MG63 (cell line): Measurements from ENCODE around the gene PTPRG. TPM values are rescaled to one million over a fixed set of nuclear protein-coding genes. Genes with fewer than 3 reads are reported as not detected.
"Not testable (repeated sequence)": the region's sequence is repeated elsewhere in the genome, so short reads cannot be mapped to it uniquely, and the experiment has no call there.

ENCODE experiments used
- DNase-seq: peaks from one replicate; pipeline ENCODE4 v3.0.0-alpha.2; 2020
- H3K27me3 ChIP-seq: fragments of 250-450 bp; sonication (Bioruptor Pico); 2 replicates; pipeline ENCODE4 v1.5.1; 2020; ENCODE audit warnings: mild to moderate bottlenecking, moderate library complexity
- H3K36me3 ChIP-seq: fragments of 250-450 bp; sonication (Bioruptor Pico); 2 replicates; pipeline ENCODE4 v1.5.1; 2020; ENCODE audit warnings: mild to moderate bottlenecking, moderate library complexity
- H3K4me3 ChIP-seq: fragments of 250-450 bp; sonication (Bioruptor Pico); 2 replicates; pipeline ENCODE4 v1.5.1; 2020; ENCODE audit warnings: mild to moderate bottlenecking, moderate library complexity
- H3K9me3 ChIP-seq: fragments of 250-450 bp; sonication (Bioruptor Pico); 2 replicates; pipeline ENCODE4 v1.5.1; 2020; ENCODE audit warnings: mild to moderate bottlenecking, moderate library complexity
- total RNA-seq: library from RNA; depleted of rRNA; stranded (reverse); fragments of >200 nt; shearing (Covaris generic); gene quantifications from 2 replicates; pipeline ENCODE4 v1.2.3, GENCODE V29; 2014; ENCODE audit warnings: low replicate concordance

Gene PTPRG
- total RNA-seq, 1 experiment from 2014 or later = 3.1 TPM

- H3K9me3 ChIP-seq = no peaks in the 10 kb centered on the region
- DNase-seq = no peak
- no peak overlapping the region for H3K4me3 ChIP-seq
- H3K36me3 ChIP-seq = no peaks in the 10 kb centered on the region
- H3K27me3 ChIP-seq = no peaks in the 10 kb centered on the region
Measured at GRCh38 chr3:61812517-61812916, 251.1 kb downstream of the PTPRG start.

- DNase-seq = no peak
- Histone ChIP-seq H3K36me3 (no peaks in the 10 kb centered on the region), H3K9me3 (no peaks in the 10 kb centered on the region), H3K4me3 (no peak overlapping the region), H3K27me3 (no peaks in the 10 kb centered on the region)
Measured at GRCh38 chr3:61813636-61814035, 252.3 kb downstream of the PTPRG start.

DNA sequence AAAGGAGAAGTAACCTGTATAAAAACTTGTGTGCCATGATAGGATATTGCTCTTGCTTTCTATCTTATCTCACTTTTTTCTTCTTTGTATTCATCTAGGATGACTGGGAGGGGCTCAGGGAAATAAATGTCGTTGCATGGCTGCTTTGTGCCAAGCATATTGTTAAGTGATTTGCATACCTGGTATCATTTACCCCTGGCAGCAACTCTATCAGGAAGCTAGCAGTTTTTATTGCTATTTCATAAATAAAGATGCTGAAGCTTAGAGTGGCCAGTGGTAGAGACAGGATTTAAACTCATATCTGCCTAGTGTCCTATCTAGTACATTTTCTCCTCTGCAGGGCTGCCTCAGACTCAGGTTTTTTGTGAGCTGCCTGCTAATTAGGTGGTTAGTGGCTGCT lies 253.3 kb downstream of the PTPRG start:
- no peaks in the 10 kb centered on the region for H3K27me3 ChIP-seq
- no peak for DNase-seq
- H3K36me3 ChIP-seq = no peaks in the 10 kb centered on the region
- no peaks in the 10 kb centered on the region for H3K9me3 ChIP-seq
- no peak overlapping the region for H3K4me3 ChIP-seq

- H3K27me3 ChIP-seq, H3K36me3 ChIP-seq, H3K4me3 ChIP-seq, DNase-seq, H3K9me3 ChIP-seq: not testable (repeated sequence)
Measured at GRCh38 chr3:61816304-61816703, 254.9 kb downstream of the PTPRG start.

GRCh38 chr3:61819861-61820260 lies 258.5 kb downstream of the PTPRG start:
- no peak for DNase-seq
- Histone ChIP-seq H3K36me3 (no peaks in the 10 kb centered on the region), H3K4me3 (no peak overlapping the region), H3K9me3 (no peaks in the 10 kb centered on the region), H3K27me3 (no peaks in the 10 kb centered on the region)

GRCh38 chr3:61820306-61820992 lies 259.1 kb downstream of the PTPRG start:
- no peaks in the 10 kb centered on the region for H3K36me3 ChIP-seq
- no peaks in the 10 kb centered on the region for H3K9me3 ChIP-seq
- no peak overlapping the region for H3K4me3 ChIP-seq
- DNase-seq = no peak
- no peaks in the 10 kb centered on the region for H3K27me3 ChIP-seq

- Histone ChIP-seq H3K4me3 (no peak overlapping the region), H3K36me3 (no peaks in the 10 kb centered on the region), H3K9me3 (no peaks in the 10 kb centered on the region), H3K27me3 (no peaks in the 10 kb centered on the region)
- DNase-seq = no peak
Measured at GRCh38 chr3:61821823-61822251, 260.5 kb downstream of the PTPRG start.

DNA sequence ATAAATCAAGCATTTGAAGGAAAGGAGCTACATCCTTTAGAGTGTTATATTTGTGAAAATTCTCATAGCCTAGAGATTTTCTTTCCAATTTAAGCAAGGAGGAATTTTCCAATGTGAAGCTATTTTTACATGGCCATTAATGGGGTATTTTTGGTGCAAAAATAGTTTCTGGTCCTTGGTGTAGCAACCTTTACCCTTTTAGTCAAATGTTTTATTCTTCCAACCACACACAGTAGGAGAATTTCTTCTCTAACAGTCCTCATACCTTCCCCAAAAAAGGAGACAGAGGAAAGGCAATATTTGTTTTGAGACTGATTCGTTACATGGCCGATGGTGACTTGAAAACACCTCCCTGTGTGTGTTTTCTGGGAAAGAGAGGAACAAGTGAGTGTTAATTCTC lies 261.2 kb downstream of the PTPRG start:
- Histone ChIP-seq H3K27me3 (no peaks in the 10 kb centered on the region), H3K36me3 (no peaks in the 10 kb centered on the region), H3K9me3 (no peaks in the 10 kb centered on the region), H3K4me3 (no peak overlapping the region)
- DNase-seq = no peak

- H3K4me3 ChIP-seq = no peak overlapping the region
- H3K36me3 ChIP-seq = no peaks in the 10 kb centered on the region
- no peaks in the 10 kb centered on the region for H3K27me3 ChIP-seq
- DNase-seq = no peak
- no peaks in the 10 kb centered on the region for H3K9me3 ChIP-seq
Measured at GRCh38 chr3:61824553-61825135, 263.3 kb downstream of the PTPRG start.

- DNase-seq = no peak
- Histone ChIP-seq H3K27me3 (no peaks in the 10 kb centered on the region), H3K9me3 (no peaks in the 10 kb centered on the region), H3K36me3 (no peaks in the 10 kb centered on the region), H3K4me3 (no peak overlapping the region)
Measured at GRCh38 chr3:61826161-61826560, 264.8 kb downstream of the PTPRG start.

DNA sequence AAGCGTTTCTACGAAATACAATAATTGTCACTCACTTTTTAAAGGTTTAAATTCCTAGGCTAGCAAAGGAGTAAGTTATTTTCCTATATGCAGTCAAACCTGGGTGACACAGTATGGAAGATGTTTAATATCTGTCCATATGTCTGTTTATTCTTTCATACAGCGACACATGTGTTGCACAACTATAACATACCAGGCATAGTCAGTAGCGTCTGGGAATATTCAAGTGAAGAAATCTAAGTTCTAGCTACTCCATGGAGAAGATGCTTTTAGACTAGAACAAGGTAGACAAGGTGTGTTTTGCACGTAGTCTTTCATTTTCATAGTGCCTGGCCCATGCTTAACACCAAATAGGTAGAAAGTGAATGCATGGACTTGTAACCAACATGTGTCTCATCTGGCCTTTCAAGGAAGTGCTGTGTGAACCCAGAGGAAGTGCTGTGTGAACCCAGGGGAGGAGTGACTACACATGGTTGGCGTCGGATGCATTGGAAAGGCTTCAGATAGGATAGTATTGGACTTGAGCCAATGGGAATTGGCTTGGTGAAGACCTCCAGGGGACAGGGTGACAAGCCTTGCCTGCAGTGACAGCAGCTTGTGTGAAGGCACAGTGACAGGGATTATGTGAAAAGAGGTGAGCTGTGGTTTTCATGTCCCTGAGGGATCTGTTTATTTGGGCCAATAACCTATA lies 267.0 kb downstream of the PTPRG start:
- no peaks in the 10 kb centered on the region for H3K9me3 ChIP-seq
- H3K27me3 ChIP-seq = no peaks in the 10 kb centered on the region
- no peaks in the 10 kb centered on the region for H3K36me3 ChIP-seq
- no peak overlapping the region for H3K4me3 ChIP-seq
- no peak for DNase-seq

DNA sequence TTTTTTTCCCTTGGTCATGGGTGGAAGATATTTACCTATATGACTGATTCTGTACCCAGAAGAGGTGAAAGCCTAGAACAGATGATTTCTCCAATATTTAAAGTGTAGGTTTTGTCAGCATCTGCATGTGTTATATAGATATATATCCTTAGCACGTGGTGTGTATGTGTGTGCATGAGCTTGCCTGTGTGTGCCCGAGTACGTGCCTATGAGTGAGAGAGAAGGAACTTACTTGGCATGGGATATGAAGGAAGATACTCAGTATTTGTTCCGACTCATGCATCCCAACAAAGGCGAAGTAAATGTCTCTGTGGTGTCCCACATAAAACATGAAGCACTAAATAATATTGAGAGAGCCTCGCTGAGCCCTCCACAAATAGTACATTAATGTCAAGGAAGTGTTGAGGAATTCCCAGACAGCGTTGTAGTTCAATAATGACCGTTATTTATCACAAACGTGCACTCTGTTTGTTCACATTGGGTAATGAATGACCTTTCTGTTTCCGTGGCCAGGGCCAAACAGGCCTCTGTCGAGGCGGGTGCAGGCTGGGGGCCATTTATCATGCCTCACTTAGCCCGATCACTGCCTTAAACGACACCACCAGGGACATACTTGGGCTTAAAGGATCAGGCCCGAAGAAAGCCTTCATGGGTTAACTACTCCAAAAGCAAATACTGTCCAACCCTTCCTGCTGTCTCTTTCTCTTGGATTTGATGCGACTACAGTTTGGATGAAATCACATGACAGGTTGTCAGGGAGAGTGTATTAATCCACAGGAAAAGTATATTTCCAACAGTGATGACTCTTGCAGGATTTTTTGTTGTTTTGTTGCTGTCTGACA lies 267.7 kb downstream of the PTPRG start:
- no peaks in the 10 kb centered on the region for H3K9me3 ChIP-seq
- no peaks in the 10 kb centered on the region for H3K36me3 ChIP-seq
- DNase-seq = no peak
- H3K27me3 ChIP-seq = no peaks in the 10 kb centered on the region
- no peak overlapping the region for H3K4me3 ChIP-seq

DNA sequence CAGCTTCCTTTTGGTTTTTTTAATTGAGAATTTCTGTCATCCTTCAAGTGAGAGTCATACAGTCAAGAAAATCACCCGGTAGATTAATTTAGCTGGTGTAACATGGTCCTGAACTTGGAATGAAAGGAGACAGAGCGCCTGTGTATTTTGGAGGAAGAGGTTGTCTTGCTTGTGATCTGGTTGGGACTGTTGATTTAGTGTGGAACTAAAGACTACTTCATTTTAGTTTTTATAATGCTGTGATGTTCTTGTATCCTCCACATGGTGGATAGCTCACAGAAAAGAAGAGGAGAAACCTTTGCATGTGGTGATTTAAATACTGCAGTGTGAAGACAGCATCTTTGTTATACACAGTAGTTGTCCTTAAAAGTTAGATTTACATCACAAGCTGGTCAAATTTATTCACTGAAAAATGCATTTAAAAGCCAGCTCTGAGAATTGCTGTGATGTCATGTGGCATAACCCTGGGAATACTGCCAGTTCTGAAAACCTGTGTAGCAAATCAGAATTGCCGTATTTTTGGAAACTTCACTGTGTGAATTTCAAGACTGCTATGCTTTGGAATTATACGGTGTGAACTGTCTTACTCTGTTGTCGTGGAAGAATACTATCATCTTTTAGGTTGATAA lies 268.5 kb downstream of the PTPRG start:
- H3K27me3 ChIP-seq = no peaks in the 10 kb centered on the region

GRCh38 chr3:61831973-61832372 lies 270.6 kb downstream of the PTPRG start:
- H3K4me3 ChIP-seq = no peak overlapping the region
- H3K36me3 ChIP-seq = no peaks in the 10 kb centered on the region
- no peak for DNase-seq
- H3K27me3 ChIP-seq = no peaks in the 10 kb centered on the region
- no peaks in the 10 kb centered on the region for H3K9me3 ChIP-seq

More for the DNA sequence above, 268.5 kb downstream of the PTPRG start:
- H3K4me3 ChIP-seq = no peak overlapping the region
- DNase-seq = no peak
- no peaks in the 10 kb centered on the region for H3K9me3 ChIP-seq
- H3K36me3 ChIP-seq = no peaks in the 10 kb centered on the region

GRCh38 chr3:61832375-61833229 lies 271.2 kb downstream of the PTPRG start:
- no peak for DNase-seq
- no peaks in the 10 kb centered on the region for H3K27me3 ChIP-seq
- H3K4me3 ChIP-seq = no peak overlapping the region
- no peaks in the 10 kb centered on the region for H3K9me3 ChIP-seq
- H3K36me3 ChIP-seq = no peaks in the 10 kb centered on the region

DNA sequence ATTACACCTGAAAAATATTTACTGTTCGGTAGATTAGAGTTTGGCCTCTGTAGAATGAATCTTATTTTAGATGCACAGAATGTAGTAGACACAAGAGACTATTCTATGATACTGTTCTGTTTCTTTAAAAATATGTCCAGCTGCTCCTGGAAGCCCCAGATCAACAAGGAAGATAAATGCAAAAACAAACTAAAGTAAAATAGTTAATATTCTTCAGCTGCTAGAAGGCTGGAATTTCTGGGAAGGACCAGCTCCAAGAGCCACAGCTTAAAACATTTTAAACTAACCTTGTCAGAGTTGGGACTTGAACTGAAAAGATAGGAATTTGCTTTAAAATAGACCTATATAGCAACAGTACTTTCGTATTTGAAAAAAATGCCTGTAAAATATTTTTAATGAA lies 277.9 kb downstream of the PTPRG start:
- H3K36me3 ChIP-seq = no peaks in the 10 kb centered on the region
- H3K9me3 ChIP-seq = no peaks in the 10 kb centered on the region
- H3K4me3 ChIP-seq = no peak overlapping the region
- no peak for DNase-seq
- no peaks in the 10 kb centered on the region for H3K27me3 ChIP-seq
